ENCODE data around the gene GPR3.

Gene GPR3

DNA sequence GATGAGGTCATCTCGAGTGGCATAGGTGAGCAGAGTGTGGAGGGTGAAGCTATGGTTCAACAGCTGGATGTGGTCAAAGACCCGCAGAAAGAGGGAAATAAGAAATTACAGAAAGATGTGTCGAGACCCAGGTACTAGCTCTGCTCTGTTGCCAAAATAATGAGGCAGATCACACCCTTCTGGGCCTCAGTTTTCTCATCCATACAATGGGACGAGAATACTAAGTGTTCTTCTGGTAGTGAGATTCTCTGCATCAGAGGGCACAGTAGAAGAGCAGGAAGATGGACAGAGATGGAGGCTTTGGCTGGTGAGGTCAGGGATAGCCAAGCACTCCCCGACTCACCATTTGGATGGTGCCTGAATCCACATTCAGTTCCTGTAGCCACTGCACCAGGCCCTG lies 36.7 kb upstream of the GPR3 start:
- DNase-seq (ENCODE audit: low spot score): no peak
- H3K27ac ChIP-seq: no peak overlapping the region
- TF ChIP-seq, protein P1, sequence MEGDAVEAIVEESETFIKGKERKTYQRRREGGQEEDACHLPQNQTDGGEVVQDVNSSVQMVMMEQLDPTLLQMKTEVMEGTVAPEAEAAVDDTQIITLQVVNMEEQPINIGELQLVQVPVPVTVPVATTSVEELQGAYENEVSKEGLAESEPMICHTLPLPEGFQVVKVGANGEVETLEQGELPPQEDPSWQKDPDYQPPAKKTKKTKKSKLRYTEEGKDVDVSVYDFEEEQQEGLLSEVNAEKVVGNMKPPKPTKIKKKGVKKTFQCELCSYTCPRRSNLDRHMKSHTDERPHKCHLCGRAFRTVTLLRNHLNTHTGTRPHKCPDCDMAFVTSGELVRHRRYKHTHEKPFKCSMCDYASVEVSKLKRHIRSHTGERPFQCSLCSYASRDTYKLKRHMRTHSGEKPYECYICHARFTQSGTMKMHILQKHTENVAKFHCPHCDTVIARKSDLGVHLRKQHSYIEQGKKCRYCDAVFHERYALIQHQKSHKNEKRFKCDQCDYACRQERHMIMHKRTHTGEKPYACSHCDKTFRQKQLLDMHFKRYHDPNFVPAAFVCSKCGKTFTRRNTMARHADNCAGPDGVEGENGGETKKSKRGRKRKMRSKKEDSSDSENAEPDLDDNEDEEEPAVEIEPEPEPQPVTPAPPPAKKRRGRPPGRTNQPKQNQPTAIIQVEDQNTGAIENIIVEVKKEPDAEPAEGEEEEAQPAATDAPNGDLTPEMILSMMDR (IDR thresholded peaks at IDR 0.05): no peak

GRCh38 chr1:27356277-27356618 lies 36.2 kb upstream of the GPR3 start:
- H3K4me3 ChIP-seq: no peak overlapping the region
- DNase-seq (ENCODE audit: low spot score): no peak

More for the DNA sequence above, 36.7 kb upstream of the GPR3 start:
- H3K4me3 ChIP-seq: no peak overlapping the region

GRCh38 chr1:27356619-27357280 lies 35.7 kb upstream of the GPR3 start:
- H3K27ac ChIP-seq: peak overlapping the region in 1 of 2 donors; percentile 16
- no peak overlapping the region for H3K4me3 ChIP-seq
- DNase-seq (ENCODE audit: low spot score): no peak
- TF ChIP-seq, protein P1 (IDR thresholded peaks at IDR 0.05): no peak

More at GRCh38 chr1:27356277-27356618, 36.2 kb upstream of the GPR3 start:
- H3K27ac ChIP-seq: no peak overlapping the region
- TF ChIP-seq, protein P1 (IDR thresholded peaks at IDR 0.05): no peak

- Histone ChIP-seq H3K27ac (peak overlapping the region in 1 of 2 donors; percentile 16), H3K4me3 (no peak overlapping the region)
These were observed 35.0 kb upstream of the GPR3 start for GRCh38 chr1:27357281-27358037.

DNA sequence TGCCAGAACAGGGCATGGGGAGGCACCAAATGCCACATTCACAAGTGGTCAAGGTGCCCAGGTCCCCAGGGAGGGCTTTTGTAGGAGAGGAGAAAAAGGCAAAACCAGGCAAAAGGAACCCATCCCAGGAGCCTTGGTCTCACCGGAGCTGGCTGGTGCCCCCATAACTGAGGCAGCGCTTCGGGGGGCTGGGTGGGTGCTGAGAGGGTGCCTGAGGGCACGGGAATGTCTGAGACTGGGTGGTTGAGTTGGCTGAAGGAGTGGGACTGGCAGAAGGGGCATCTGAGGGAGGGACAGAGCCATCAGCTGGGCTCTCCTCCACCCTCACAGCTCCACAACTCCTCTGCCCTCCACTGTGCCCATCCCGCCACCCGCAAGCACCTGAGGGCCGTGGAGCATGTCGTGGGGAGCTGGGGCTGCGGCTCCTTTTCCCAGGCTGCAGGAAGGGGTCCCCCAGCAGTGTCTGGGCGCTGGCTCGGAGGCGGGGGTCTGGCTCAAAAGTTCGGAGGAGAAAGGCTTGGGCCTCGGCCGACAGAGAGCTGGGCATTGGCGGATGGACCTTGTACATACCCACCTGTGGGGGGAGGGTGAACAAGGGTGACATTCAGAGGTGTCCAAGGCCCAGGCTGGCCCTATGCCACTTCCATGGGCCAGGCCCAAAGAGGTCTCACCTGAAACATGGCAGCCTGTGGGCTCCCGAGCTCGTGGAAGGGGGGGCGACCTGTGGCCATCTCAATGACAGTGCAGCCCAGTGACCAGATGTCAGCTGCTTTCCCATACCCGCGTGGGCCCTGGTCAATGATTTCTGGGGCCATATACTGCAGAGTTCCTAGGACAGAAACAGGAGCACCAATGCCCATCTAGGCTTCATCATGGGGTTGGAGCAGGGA lies 34.1 kb upstream of the GPR3 start:
- TF ChIP-seq, protein P1 (IDR thresholded peaks at IDR 0.05): no peak
- Histone ChIP-seq H3K27ac (no peak overlapping the region), H3K4me3 (no peak overlapping the region)
- no peak for DNase-seq (ENCODE audit: low spot score)

More at GRCh38 chr1:27357281-27358037, 35.0 kb upstream of the GPR3 start:
- DNase-seq (ENCODE audit: low spot score): no peak
- TF ChIP-seq, protein P1 (IDR thresholded peaks at IDR 0.05): peak; percentile 94

DNA sequence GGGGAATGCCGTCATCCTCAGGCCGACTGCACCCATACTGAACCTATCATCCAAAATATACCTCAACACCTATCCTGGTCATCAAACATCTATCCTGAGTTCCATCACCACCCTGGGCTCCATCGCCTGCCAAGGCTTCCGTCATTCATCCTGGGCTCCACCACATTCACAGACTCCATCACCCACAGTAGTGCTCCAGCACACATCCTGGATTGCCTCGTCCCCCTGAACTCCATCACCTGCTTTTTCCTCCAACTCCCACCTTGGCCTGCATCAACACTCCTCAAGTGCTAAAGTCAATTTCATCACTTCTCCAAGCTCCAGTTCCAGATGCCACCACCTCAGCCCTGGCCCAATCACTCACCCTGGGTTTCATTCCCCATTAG lies 33.5 kb upstream of the GPR3 start:
- TF ChIP-seq, protein P1 (IDR thresholded peaks at IDR 0.05): no peak
- no peak for DNase-seq (ENCODE audit: low spot score)
- Histone ChIP-seq H3K27ac (no peak overlapping the region), H3K4me3 (no peak overlapping the region)
